Astrocyte (in vitro differentiated cells and primary cell): Measurements from ENCODE around the gene XPOT. TPM values are rescaled to one million over a fixed set of nuclear protein-coding genes. Genes with fewer than 3 reads are reported as not detected.

Source experiments
- DNase-seq: peaks from one replicate; pipeline ENCODE4 v3.0.0-alpha.2; 2010; ENCODE audit warnings: low read depth
- FAIRE-seq: peaks from 2 replicates; lab custom pipeline; 2011; peaks lifted over from hg19 to GRCh38; lab: Jason Lieb, UNC
- H2AFZ ChIP-seq: 2 replicates; pipeline ENCODE4 v1.6.0; 2012; ENCODE audit warnings: low read depth, low read length, inconsistent platforms
- H3K27ac ChIP-seq: 2 replicates; pipeline ENCODE4 v1.5.1; 2011; ENCODE audit warnings: low read depth, low read length, inconsistent platforms
- H3K27me3 ChIP-seq: 2 replicates; pipeline ENCODE4 v1.6.0; 2011; ENCODE audit warnings: low read length, inconsistent platforms; ENCODE audit not compliant: insufficient read depth
- H3K36me3 ChIP-seq: 2 replicates; pipeline ENCODE4 v1.5.1; 2011; ENCODE audit warnings: low read length, inconsistent platforms; ENCODE audit not compliant: insufficient read depth
- H3K4me1 ChIP-seq: 2 replicates; pipeline ENCODE4 v1.5.1; 2011; ENCODE audit warnings: low read length, inconsistent platforms; ENCODE audit not compliant: insufficient read depth
- H3K4me2 ChIP-seq: 2 replicates; pipeline ENCODE4 v1.6.0; 2012; ENCODE audit warnings: low read length, inconsistent platforms
- H3K4me3 ChIP-seq: 2 replicates; pipeline ENCODE4 v1.5.1; 2011; ENCODE audit warnings: low read depth, mild to moderate bottlenecking, low read length, inconsistent platforms; ENCODE audit not compliant: insufficient read depth
- H3K79me2 ChIP-seq: 2 replicates; pipeline ENCODE4 v1.6.0; 2012; ENCODE audit warnings: mild to moderate bottlenecking, low read length, inconsistent platforms; ENCODE audit not compliant: insufficient read depth
- H3K9ac ChIP-seq: 2 replicates; pipeline ENCODE4 v1.6.0; 2012; ENCODE audit warnings: mild to moderate bottlenecking, low read length, inconsistent platforms
- H3K9me3 ChIP-seq: 2 replicates; pipeline ENCODE4 v1.5.1; 2012; ENCODE audit warnings: low read depth, mild to moderate bottlenecking, low read length, inconsistent platforms; ENCODE audit not compliant: insufficient read depth
- H4K20me1 ChIP-seq: 2 replicates; pipeline ENCODE4 v1.6.0; 2012; ENCODE audit warnings: low read length, inconsistent platforms; ENCODE audit not compliant: insufficient read depth
- H3K27ac Mint-ChIP-seq: one replicate; pipeline ENCODE4 v1.8.0; 2021; ENCODE audit warnings: mild to moderate bottlenecking, mixed read lengths; ENCODE audit not compliant: unreplicated experiment
- H3K27me3 Mint-ChIP-seq: one replicate; pipeline ENCODE4 v1.8.0; 2021; ENCODE audit warnings: low read depth, mixed read lengths; ENCODE audit not compliant: unreplicated experiment
- H3K36me3 Mint-ChIP-seq: one replicate; pipeline ENCODE4 v1.8.0; 2021; ENCODE audit warnings: low read depth, mixed read lengths; ENCODE audit not compliant: unreplicated experiment
- H3K4me1 Mint-ChIP-seq: one replicate; pipeline ENCODE4 v1.8.0; 2021; ENCODE audit warnings: low read depth, mixed read lengths; ENCODE audit not compliant: unreplicated experiment
- H3K4me3 Mint-ChIP-seq: one replicate; pipeline ENCODE4 v1.8.0; 2021; ENCODE audit warnings: mild to moderate bottlenecking, moderate library complexity, mixed read lengths; ENCODE audit not compliant: unreplicated experiment
- H3K9me3 Mint-ChIP-seq: one replicate; pipeline ENCODE4 v1.8.0; 2021; ENCODE audit warnings: mild to moderate bottlenecking, mixed read lengths; ENCODE audit not compliant: unreplicated experiment
- CTCF ChIP-seq: IDR thresholded peaks from 2 replicates; pipeline ENCODE4 v1.5.1; 2011; ENCODE audit warnings: low read depth, mild to moderate bottlenecking, inconsistent platforms, low read length, moderate library complexity; ENCODE audit not compliant: insufficient read depth
- EZH2 ChIP-seq: IDR thresholded peaks from 2 replicates; pipeline ENCODE4 v1.6.1; 2012; ENCODE audit warnings: mild to moderate bottlenecking, low read length, inconsistent platforms; ENCODE audit not compliant: insufficient read depth
- total RNA-seq: library from RNA; stranded (reverse); gene quantifications from 2 replicates; pipeline ENCODE4 v1.2.1, GENCODE V29; 2021

XPOT gene
- total RNA-seq, 1 donor from 2014 or later: 142 TPM

- no peak for FAIRE-seq
- H3K9me3 Mint-ChIP-seq: no peaks in the 10 kb centered on the region
- peaks cover 51% of the 10 kb centered on the region for H3K36me3 ChIP-seq
These were observed 89.3 kb downstream of the XPOT start for GRCh38 chr12:64493513-64493912.

GRCh38 chr12:64494998-64495729, 91.0 kb downstream of the XPOT start:
- no peak for TF ChIP-seq EZH2
- TF ChIP-seq CTCF: no peak
- H3K36me3 ChIP-seq: peaks cover 49% of the 10 kb centered on the region
- no peaks in the 10 kb centered on the region for H3K79me2 ChIP-seq
- H3K4me3 ChIP-seq: no peak overlapping the region
- H3K4me1 Mint-ChIP-seq: no peaks in the 10 kb centered on the region
- DNase-seq (no peak), FAIRE-seq (no peak)
- no peak overlapping the region for H3K4me3 Mint-ChIP-seq
- H2AFZ ChIP-seq: no peak overlapping the region
- no peak overlapping the region for H3K27ac ChIP-seq
- H3K27ac Mint-ChIP-seq: no peak overlapping the region
- no peaks in the 10 kb centered on the region for H4K20me1 ChIP-seq
- H3K9ac ChIP-seq: no peak overlapping the region
- H3K4me2 ChIP-seq: no peak overlapping the region
- no peaks in the 10 kb centered on the region for H3K4me1 ChIP-seq
- H3K27me3 Mint-ChIP-seq: no peaks in the 10 kb centered on the region
- H3K27me3 ChIP-seq: no peaks in the 10 kb centered on the region
- no peaks in the 10 kb centered on the region for H3K9me3 Mint-ChIP-seq
- no peaks in the 10 kb centered on the region for H3K9me3 ChIP-seq
- peaks cover 5% of the 10 kb centered on the region for H3K36me3 Mint-ChIP-seq

More at GRCh38 chr12:64493513-64493912, 89.3 kb downstream of the XPOT start:
- H3K27ac ChIP-seq: no peak overlapping the region
- Mint-ChIP-seq H3K36me3 (peaks cover 4% of the 10 kb centered on the region), H3K27me3 (no peaks in the 10 kb centered on the region), H3K27ac (no peak overlapping the region), H3K4me1 (no peaks in the 10 kb centered on the region), H3K4me3 (no peak overlapping the region)
- no peak overlapping the region for H3K4me3 ChIP-seq
- no peaks in the 10 kb centered on the region for H3K9me3 ChIP-seq
- H3K4me2 ChIP-seq: no peak overlapping the region
- no peak overlapping the region for H3K9ac ChIP-seq
- TF ChIP-seq CTCF (no peak), EZH2 (no peak)
- H3K4me1 ChIP-seq: no peaks in the 10 kb centered on the region
- no peak for DNase-seq
- H3K79me2 ChIP-seq: no peaks in the 10 kb centered on the region
- H4K20me1 ChIP-seq: no peaks in the 10 kb centered on the region
- no peaks in the 10 kb centered on the region for H3K27me3 ChIP-seq
- H2AFZ ChIP-seq: no peak overlapping the region

GRCh38 chr12:64496839-64497400, 92.7 kb downstream of the XPOT start:
- Mint-ChIP-seq H3K9me3 (no peaks in the 10 kb centered on the region), H3K4me3 (no peak overlapping the region), H3K36me3 (peaks cover 4% of the 10 kb centered on the region), H3K27me3 (no peaks in the 10 kb centered on the region), H3K4me1 (no peaks in the 10 kb centered on the region), H3K27ac (no peak overlapping the region)
- TF ChIP-seq EZH2: no peak
- TF ChIP-seq CTCF: no peak
- Histone ChIP-seq H3K4me1 (no peaks in the 10 kb centered on the region), H3K27me3 (no peaks in the 10 kb centered on the region), H3K4me2 (no peak overlapping the region), H3K4me3 (no peak overlapping the region), H3K9ac (no peak overlapping the region), H2AFZ (no peak overlapping the region), H3K9me3 (no peaks in the 10 kb centered on the region), H3K36me3 (peaks cover 47% of the 10 kb centered on the region), H3K27ac (no peak overlapping the region), H3K79me2 (no peaks in the 10 kb centered on the region), H4K20me1 (no peaks in the 10 kb centered on the region)
- FAIRE-seq (no peak), DNase-seq (no peak)
